GM19467 (cell line): ENCODE data around the gene PGAP2.

Experiments used
- ATAC-seq: cut with Tn5 transposase; IDR thresholded peaks from one replicate; pipeline ENCODE4 v1.9.1; 2021; ENCODE audit warnings: mild to moderate bottlenecking, moderate library complexity; ENCODE audit not compliant: unreplicated experiment

PGAP2 gene

DNA sequence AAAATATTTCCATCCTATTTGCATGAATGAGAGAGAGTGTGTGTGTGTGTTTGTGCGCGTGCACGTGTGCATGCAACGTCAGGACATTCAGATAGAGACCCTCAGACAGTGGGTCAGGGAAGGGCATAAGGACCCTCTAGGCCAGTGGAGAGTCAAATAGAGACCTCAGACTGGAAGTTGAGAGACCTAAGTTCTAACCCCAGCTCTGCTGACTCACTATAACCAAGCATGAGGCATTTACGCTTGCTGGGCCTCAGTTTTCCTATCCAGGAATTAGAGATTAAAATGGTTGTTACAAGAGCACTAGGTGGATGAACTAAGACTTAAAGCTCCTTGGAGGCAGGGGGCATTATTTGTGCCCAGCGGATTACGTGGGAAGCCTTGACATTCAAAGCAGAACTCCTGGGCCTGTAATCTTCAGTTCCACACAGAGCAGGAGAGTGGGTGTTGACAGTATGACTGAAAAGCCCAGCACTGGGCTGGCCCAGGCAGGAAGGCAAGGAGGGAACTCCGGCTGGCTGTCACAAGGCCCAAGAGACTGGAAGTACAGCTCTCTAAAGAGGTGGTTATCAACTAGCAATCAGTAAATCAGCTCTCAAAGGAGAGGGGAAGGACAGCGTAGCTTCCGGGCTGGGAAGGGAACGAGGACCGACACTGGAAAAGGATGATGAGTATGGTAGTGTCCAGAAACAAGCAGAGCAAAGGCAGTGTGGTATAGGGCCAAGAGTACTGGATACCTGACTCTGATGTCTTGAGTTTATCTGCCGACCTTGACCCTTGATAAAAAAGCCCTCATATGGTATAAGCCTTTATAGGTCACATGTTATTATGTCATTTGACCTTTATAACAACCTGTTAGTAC, 23.2 kb downstream of the PGAP2 start:
- no peak for ATAC-seq

DNA sequence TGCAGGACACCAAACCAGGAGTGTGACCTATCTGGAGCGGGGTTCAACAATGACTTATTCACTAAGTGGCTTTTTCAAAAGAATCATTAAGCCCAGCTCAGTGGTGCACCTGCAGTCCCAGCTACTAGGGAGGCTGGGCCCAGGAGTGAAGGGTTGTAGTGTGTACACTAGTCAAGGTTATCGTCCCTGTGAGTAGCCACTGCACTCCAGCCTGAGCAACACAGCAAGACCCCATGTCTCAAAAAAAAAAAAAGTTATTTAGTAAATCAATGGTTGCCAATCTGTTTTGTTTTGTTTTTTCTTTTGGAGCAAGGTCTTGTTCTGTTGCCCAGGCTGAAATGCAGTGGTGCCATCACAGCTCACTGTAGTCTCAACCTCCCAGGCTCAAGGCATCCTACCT, 24.5 kb downstream of the PGAP2 start:
- no peak for ATAC-seq

DNA sequence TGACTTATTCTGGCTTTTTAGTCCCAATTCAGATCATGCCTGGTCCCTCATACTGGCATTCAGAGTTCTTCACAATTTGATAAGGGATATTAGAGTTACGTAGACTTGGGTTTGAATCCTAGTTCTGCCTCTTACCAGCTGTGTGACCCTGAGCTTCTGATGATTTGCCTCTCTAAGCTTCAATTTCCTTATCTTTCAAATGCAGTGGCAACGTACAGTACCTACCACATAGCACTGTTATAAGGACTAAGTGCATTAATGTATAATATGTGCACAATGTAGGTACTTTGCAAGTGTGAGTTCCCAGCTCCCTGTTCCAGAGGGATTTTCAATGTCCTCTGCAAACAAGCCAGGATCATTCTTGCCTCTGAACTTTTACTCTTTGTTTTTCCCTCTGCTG, 25.1 kb downstream of the PGAP2 start:
- no peak for ATAC-seq

GRCh38 chr11:3834349-3834663, 25.9 kb downstream of the PGAP2 start:
- ATAC-seq = no peak

DNA sequence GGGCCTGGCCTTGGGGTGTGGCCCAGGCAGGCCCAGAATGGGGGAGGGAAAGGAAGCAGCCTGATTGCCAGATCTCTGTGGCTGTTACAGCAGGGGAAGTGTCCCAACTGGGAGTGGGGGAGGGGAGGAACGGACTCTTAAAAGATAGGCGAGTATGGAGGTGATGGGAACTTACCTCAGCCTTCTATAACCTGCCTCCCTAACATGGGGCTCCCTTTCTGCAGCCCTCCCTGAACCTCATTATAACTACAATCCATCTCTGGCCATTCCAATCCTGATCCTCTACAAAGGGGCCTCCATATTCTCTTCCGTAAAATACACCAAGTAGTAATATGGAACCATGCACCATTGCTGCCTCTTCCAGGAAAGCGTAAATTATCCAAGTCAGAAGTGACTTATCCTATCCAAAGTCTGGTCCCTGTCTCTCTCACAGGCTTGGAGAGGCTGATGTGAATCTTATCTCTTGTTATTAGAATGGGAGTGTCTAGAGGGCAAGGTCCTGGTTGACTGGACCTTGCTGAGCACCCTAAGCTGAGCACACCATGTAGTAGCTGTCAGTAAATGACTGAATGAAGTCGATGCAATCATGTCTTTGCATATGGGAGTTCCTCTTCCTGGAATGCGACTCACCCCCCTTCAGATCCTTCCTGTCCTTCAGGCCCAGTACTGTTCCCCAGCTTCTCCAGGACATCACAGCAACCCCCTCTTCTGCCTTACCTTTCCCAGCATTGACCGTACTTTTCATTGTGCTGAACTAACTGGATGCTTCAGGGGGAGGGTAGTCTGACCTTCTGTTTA, 26.5 kb downstream of the PGAP2 start:
- ATAC-seq = no peak

- no peak for ATAC-seq
These were observed 27.4 kb downstream of the PGAP2 start for GRCh38 chr11:3835751-3836150.

- ATAC-seq = no peak
These were observed 28.5 kb downstream of the PGAP2 start for GRCh38 chr11:3836903-3837302.

- no peak for ATAC-seq
These were observed 29.4 kb downstream of the PGAP2 start for GRCh38 chr11:3837793-3838192.

DNA sequence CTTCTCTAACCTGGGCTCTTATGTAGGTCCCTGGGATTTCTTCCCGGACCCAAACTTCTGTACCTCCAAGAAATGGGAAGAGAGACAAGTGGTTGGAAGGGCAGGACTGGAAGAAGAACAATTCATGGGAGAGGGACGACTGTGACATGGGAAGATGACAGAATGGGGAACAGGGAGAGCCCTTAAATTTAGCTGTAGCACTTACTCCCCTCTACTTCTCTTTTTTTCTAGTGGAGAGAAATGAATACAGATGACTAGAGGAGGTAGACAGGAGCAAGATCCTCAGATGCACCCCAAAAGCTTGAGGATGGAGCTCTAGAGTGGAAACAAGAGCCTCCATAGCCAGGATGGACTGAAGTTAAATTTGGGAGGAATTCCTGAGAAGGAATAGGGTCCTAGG, 30.1 kb downstream of the PGAP2 start:
- no peak for ATAC-seq

DNA sequence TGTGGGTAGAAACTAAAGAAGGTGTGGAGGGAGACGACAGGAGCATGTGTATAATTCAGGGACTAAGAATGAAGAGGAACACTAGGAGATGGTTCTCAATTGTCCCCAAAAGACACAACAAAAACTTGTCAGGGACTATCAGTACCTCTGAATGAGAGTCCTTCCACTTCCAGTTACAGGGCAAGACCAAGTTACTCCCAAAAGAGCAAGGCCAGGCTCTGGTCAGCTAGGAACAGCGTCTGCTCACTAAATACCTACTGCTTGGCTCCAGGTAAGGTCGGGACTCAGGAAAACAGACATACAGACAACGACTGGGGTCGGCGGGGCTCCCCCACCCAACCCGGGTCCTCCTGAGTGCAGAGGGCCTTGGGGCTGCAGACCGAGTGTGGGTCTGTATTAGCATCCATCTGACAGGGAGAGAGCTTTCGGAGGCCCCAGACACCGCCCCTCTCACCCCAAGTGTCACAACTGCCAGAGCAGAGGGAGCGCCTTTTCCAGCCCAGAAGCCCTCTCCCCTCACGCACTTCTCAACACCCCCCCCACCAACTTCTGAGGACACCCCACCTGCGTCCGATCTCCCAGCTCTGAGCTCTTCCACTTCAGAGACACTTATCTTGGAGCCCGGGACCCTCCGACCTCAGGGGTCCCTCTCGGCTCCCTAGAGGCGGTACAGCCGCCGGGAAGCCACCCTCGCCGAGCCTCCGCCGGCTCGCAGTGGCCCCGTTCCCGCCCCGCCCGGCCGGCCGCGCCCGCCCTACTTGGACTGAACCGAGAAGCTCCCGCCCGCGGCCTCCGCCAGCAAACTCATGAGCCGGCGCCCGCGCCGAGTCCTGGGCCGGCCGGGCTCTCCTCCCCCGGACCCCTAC, 31.9 kb downstream of the PGAP2 start:
- ATAC-seq = peak; percentile 11

DNA sequence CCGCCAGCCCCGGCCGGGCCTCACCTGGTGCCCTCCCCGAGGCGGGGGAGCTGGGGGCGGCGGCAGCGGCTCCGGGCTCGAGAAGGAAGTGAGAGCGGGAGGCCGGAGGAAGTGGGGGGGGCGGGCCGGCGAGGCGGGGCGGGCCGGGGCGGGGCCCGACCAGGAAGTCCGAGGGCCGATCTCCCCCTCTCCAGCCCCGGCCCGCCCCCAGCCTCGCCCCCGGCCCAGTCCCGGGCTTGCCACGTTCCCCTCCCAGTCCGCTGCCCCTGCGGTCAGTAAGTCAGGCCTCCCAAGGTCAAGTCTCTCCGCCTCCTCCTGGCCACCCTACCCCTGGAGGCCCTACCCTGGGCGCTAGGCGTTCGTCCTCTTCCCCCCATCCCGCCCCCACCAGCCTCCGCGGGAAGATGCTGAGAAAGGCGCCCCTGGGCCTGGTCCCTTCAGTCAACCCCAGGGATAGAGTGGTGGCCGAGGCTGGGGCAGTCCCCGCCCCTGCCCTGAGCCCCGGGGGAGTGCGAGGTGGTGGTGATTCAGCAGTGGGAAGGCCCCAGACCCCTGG, 32.6 kb downstream of the PGAP2 start, which contains the start of gene RHOG:
Gene RHOG, minus strand, starts transcription at position 90 of the 556 bp plus-strand sequence. CDS start 12,821 bp downstream, outside the sequence.
- peak; percentile 29 for ATAC-seq

GRCh38 chr11:3841426-3842350, 33.3 kb downstream of the PGAP2 start:
- ATAC-seq = peak; percentile 46

DNA sequence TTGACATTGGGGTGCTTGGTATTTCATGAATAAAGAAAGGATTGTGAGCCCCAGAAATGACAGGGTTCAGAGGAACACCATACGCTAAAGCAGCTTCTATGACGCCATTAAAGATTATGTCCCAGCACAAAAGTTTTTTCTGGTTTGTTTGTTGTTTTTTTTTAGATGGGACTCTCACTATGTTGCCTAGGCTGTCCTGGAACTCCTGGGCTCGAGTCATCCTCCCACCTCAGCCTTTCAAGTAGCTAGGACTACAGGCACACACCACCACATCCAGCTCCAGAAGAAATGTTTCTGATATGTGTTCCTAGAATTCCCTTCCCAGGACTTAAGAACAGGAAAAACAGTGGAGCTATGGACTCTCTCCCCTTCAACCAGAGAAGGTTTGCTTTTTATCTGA, 35.0 kb downstream of the PGAP2 start:
- no peak for ATAC-seq

- ATAC-seq = no peak
These were observed 36.9 kb downstream of the PGAP2 start for GRCh38 chr11:3845246-3845645.

DNA sequence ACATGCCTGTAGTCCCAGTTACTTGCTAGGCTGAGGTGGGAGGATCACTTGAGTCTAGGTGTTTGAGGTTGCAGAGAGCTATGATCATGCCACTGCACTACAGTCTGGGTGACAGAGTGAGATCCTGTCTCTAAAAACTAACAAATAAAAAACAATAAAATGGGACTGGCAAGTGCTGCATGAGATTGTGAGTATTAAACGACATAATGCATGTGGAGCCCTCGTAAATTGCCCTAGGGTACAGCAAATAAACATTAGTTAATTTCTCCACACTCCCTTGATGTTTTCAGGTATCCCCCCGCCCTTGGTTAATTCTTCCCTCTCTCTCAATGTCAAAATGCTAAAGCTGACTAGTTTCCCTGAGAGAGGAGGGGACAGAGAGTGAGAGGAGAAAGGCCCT, 37.3 kb downstream of the PGAP2 start:
- no peak for ATAC-seq

DNA sequence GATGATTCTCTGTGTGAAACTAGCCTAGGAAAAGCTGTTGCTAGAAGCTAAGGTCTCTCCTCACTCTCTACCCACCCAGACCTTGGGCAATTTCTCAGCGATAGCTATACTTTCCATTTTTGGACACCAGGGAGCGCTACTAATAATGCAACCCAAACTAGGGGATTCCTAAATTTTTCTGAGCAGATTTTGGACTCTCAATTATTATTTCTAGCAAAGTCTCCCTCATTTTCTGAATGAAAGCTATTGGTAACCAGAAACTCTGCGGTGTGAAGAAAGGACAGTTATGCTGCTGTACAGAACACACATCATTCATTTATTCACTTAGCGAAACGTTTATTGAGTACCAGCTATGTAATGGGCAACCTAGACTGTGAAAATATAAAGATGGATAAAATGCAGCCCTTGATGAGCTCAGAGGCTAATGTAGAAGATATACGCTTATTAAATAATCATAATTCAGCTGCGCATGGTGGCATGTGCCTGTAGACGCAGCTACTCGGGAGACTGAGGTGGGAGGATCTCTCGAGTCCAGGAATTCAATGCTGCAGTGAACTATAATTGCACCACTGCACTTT, 41.0 kb downstream of the PGAP2 start:
- ATAC-seq = no peak

DNA sequence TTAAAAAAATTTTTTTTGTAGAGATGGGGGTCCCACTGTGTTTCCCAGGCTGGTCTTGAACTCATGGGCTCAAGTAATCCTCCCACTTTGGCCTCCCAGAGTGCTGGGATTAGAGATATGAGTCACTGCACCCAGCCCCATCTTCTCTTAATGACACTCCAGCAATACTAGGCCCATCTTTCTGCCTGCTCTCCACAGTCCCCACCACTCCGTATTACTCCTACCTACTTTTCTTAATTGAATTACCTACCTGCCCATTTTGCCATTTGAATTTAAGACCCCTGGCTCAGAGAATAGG, 45.1 kb downstream of the PGAP2 start:
- no peak for ATAC-seq

GRCh38 chr11:3853899-3854659, 45.7 kb downstream of the PGAP2 start:
- peak; percentile 31 for ATAC-seq

DNA sequence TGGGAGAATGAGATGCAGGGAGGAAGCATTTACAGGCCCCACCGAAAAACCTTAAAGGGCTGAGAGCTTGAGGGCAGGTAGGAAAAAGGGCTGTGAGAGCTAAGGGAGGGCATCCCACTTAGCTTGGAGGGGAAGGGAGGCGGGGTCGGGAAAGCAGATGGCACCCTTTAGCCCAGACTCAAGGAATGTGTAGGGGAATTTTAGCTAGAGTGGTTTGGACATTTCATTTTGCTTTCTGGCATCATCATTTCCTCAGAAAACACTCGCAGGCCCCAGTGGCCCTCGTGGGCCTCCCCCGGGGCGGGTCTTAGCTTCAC, 46.3 kb downstream of the PGAP2 start:
- no peak for ATAC-seq
